Epidermal melanocyte (primary cell): Measurements from ENCODE around the gene MAN1A1.

Experiments
- DNase-seq: peaks from one replicate; pipeline ENCODE4 v3.0.0; 2011; ENCODE audit warnings: low spot score; ENCODE audit not compliant: insufficient read length

The MAN1A1 gene

GRCh38 chr6:119273272-119274196 lies 76.0 kb downstream of the MAN1A1 start:
- DNase-seq: peak; percentile 22

GRCh38 chr6:119270545-119270944 lies 79.0 kb downstream of the MAN1A1 start:
- DNase-seq: no peak

- DNase-seq: no peak
Observed at GRCh38 chr6:119269266-119270103, 80.1 kb downstream of the MAN1A1 start.

GRCh38 chr6:119267126-119267905 lies 82.2 kb downstream of the MAN1A1 start:
- DNase-seq: no peak

- DNase-seq: no peak
Observed at GRCh38 chr6:119264854-119265397, 84.6 kb downstream of the MAN1A1 start.

GRCh38 chr6:119262612-119263011 lies 86.9 kb downstream of the MAN1A1 start:
- no peak for DNase-seq

GRCh38 chr6:119261944-119262284 lies 87.6 kb downstream of the MAN1A1 start:
- no peak for DNase-seq

GRCh38 chr6:119259027-119259426 lies 90.5 kb downstream of the MAN1A1 start:
- no peak for DNase-seq

GRCh38 chr6:119257726-119258125 lies 91.8 kb downstream of the MAN1A1 start:
- DNase-seq: no peak

- DNase-seq: no peak
Observed at GRCh38 chr6:119256978-119257462, 92.5 kb downstream of the MAN1A1 start.

- no peak for DNase-seq
Observed at GRCh38 chr6:119256392-119256791, 93.2 kb downstream of the MAN1A1 start.

- no peak for DNase-seq
Observed at GRCh38 chr6:119255492-119255891, 94.1 kb downstream of the MAN1A1 start.

- no peak for DNase-seq
Observed at GRCh38 chr6:119250036-119250435, 99.5 kb downstream of the MAN1A1 start.

- no peak for DNase-seq
Observed at GRCh38 chr6:119249319-119249718, 100.2 kb downstream of the MAN1A1 start.

GRCh38 chr6:119247504-119247903 lies 102.1 kb downstream of the MAN1A1 start:
- DNase-seq: no peak

GRCh38 chr6:119243657-119244056 lies 105.9 kb downstream of the MAN1A1 start:
- DNase-seq: no peak

- no peak for DNase-seq
Observed at GRCh38 chr6:119243037-119243436, 106.5 kb downstream of the MAN1A1 start.

GRCh38 chr6:119241540-119242309 lies 107.8 kb downstream of the MAN1A1 start:
- DNase-seq: no peak

GRCh38 chr6:119241111-119241465 lies 108.5 kb downstream of the MAN1A1 start:
- no peak for DNase-seq
